Psoas muscle (tissue), 8 donors: ENCODE results near the gene IGSF9B. TPM values are rescaled to one million over a fixed set of nuclear protein-coding genes. Genes with fewer than 3 reads are reported as not detected.

Experiments used
- ATAC-seq, 4 donors: fragments of 200-7000 bp; cut with Tn5 transposase; one replicate each; pipeline ENCODE4 v1.9.1; 2020; ENCODE audit warnings: moderate library complexity in 3 of 4, mild to moderate bottlenecking in 2 of 4
- DNase-seq, 2 donors: peaks; one replicate each; pipeline ENCODE4 v3.0.0-alpha.2; 2020
- H3K27ac ChIP-seq: fragments of 200-600 bp; one replicate; pipeline ENCODE4 v1.8.0; 2022
- H3K27me3 ChIP-seq, 3 donors: fragments of 200-600 bp in 1 of 3; one replicate each; pipeline versions ENCODE4 v1.6.1 to v1.8.0; 2013 to 2022; ENCODE audit warnings: low read length in 2 of 3, mild to moderate bottlenecking in 2 of 3, moderate library complexity in 1 of 3; ENCODE audit not compliant: insufficient read depth in 3 of 3
- H3K36me3 ChIP-seq, 2 donors: fragments of 200-600 bp in 1 of 2; one replicate each; pipeline versions ENCODE4 v1.6.1 to v1.8.0; 2013 to 2022; ENCODE audit warnings: low read depth in 1 of 2, mild to moderate bottlenecking in 1 of 2, moderate library complexity in 1 of 2; ENCODE audit not compliant: insufficient read depth in 1 of 2
- H3K4me1 ChIP-seq: fragments of 200-600 bp; one replicate; pipeline ENCODE4 v1.8.0; 2022
- H3K4me3 ChIP-seq: fragments of 200-600 bp; one replicate; pipeline ENCODE4 v1.8.0; 2022; ENCODE audit warnings: mild to moderate bottlenecking
- H3K9me3 ChIP-seq: fragments of 200-600 bp; one replicate; pipeline ENCODE4 v1.8.0; 2022
- WGBS, 3 donors: extraction: QIAGEN DNeasy Blood & Tissue Kit; methylation state at CpG; one replicate each; pipeline versions ENCODE4 v1.1.6 to v1.1.7; 2013; 5-methylcytosine and 5-hydroxymethylcytosine counted together
- intact Hi-C, 2 donors: fragments of 100-400 bp; cut with DNase I; formaldehyde crosslinking; loops; one replicate each; pipeline versions ENCODE4 v1.11.0 to v1.14.2; 2022
- polyA plus RNA-seq, 3 donors: library from polyadenylated mRNA; stranded (reverse); fragments of 200-250 nt; gene quantifications; one replicate each; pipeline ENCODE4 v1.2.3, GENCODE V29; 2013
- total RNA-seq, 4 donors: library from RNA; stranded (reverse); fragmentation: NEBNext Ultra II Directional in 2 of 4; extraction: Animal tissue kit (Norgen Biotek cat#: 25700) in 2 of 4; gene quantifications; one replicate each; pipeline versions ENCODE4 v1.2.1 to v1.2.4, GENCODE V29; 2021 to 2023
- TF ChIP-seq, protein P1 (sequence below): fragments of 200-600 bp; IDR thresholded peaks from one replicate; pipeline ENCODE4 v1.8.0; 2022; ENCODE audit warnings: antibody characterized with exemption
- donor health status: healthy with polysubstance abuse.
- donor health status: DM: no; HTN: no; CAD: no; lungs with moderate emphysema.
- donor health status: Bipolar disorder and iron deficiency.
- donor health status: healthy.
- donor health status: DM: yes; HTN: yes; CAD: no.
- donor health status: DM: no; HTN: no; CAD: no.
- donor health status: DM: no; HTN: no; CAD: no.
- donor health status: DM: yes; HTN: yes; CAD: no.

Gene IGSF9B
- total and polyA plus RNA-seq, 7 donors: 0.56 to 3.4 (median 0.87) TPM

- TF ChIP-seq, protein P1, sequence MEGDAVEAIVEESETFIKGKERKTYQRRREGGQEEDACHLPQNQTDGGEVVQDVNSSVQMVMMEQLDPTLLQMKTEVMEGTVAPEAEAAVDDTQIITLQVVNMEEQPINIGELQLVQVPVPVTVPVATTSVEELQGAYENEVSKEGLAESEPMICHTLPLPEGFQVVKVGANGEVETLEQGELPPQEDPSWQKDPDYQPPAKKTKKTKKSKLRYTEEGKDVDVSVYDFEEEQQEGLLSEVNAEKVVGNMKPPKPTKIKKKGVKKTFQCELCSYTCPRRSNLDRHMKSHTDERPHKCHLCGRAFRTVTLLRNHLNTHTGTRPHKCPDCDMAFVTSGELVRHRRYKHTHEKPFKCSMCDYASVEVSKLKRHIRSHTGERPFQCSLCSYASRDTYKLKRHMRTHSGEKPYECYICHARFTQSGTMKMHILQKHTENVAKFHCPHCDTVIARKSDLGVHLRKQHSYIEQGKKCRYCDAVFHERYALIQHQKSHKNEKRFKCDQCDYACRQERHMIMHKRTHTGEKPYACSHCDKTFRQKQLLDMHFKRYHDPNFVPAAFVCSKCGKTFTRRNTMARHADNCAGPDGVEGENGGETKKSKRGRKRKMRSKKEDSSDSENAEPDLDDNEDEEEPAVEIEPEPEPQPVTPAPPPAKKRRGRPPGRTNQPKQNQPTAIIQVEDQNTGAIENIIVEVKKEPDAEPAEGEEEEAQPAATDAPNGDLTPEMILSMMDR: no peak
- no peak overlapping the region for H3K27ac ChIP-seq
- WGBS, 3 donors: 89 to 91% (median 90%) methylated on average over 15 of the region's 15 CpGs
- intact Hi-C loops: no loop called here
- no peaks in the 10 kb centered on the region for H3K4me1 ChIP-seq
- H3K9me3 ChIP-seq: no peaks in the 10 kb centered on the region
- H3K27me3 ChIP-seq: no peaks in the 10 kb centered on the region
- ATAC-seq: no peak
- H3K4me3 ChIP-seq: no peak overlapping the region
- H3K36me3 ChIP-seq: peaks cover 0 to 32% of the 10 kb centered on the region in 2 donors
- no peak for DNase-seq
Observed at GRCh38 chr11:133906241-133906640, 50.5 kb downstream of the IGSF9B start.

DNA sequence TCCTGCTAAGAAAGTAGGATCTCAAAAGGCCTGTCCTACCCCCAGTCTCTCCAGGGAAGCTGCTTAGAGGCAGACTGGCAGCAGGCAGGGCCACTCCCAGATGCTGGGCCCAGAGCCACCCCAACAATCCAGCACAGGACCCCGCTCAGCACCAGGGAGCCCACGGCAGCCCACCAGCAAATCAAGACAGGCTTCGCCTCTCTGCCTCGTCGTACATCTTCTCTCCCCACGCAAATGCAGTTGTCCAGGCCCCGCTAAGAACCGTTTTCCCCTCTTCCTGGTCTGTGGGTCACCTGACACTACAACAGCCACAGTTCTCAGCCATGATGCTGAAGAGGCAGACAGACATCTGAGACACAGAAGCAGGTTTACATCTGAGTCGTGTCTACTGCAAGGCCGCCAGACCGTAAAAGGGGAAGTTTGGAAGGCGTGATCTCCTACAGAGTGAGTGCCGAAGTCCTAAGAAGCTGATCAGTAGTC, 51.1 kb downstream of the IGSF9B start:
- Histone ChIP-seq H3K4me1 (no peaks in the 10 kb centered on the region), H3K4me3 (no peak overlapping the region), H3K36me3 (peaks cover 0 to 27% of the 10 kb centered on the region in 2 donors), H3K27ac (no peak overlapping the region), H3K27me3 (no peaks in the 10 kb centered on the region), H3K9me3 (no peaks in the 10 kb centered on the region)
- DNase-seq: no peak
- WGBS, 3 donors: 86 to 91% (median 89%) methylated on average over 12 to 13 of the region's 13 CpGs
- no peak for ATAC-seq
- intact Hi-C loops: no loop called here
- TF ChIP-seq, protein P1: no peak

- WGBS, 3 donors: 70 to 73% (median 73%) methylated on average over 6 of the region's 6 CpGs
- intact Hi-C loops: no loop called here
- ATAC-seq: no peak
- no peak overlapping the region for H3K27ac ChIP-seq
- no peaks in the 10 kb centered on the region for H3K9me3 ChIP-seq
- TF ChIP-seq, protein P1: no peak
- H3K4me1 ChIP-seq: no peaks in the 10 kb centered on the region
- DNase-seq: no peak
- H3K4me3 ChIP-seq: no peak overlapping the region
- no peaks in the 10 kb centered on the region for H3K27me3 ChIP-seq
- H3K36me3 ChIP-seq: peaks cover 0 to 20% of the 10 kb centered on the region in 2 donors
Observed at GRCh38 chr11:133904818-133905515, 51.8 kb downstream of the IGSF9B start.

GRCh38 chr11:133903875-133904817, 52.6 kb downstream of the IGSF9B start:
- Histone ChIP-seq H3K27me3 (no peaks in the 10 kb centered on the region), H3K4me3 (no peak overlapping the region), H3K9me3 (no peaks in the 10 kb centered on the region), H3K27ac (no peak overlapping the region), H3K4me1 (no peaks in the 10 kb centered on the region), H3K36me3 (peaks cover 0 to 16% of the 10 kb centered on the region in 2 donors)
- WGBS, 3 donors: 87 to 91% (median 91%) methylated on average over 8 of the region's 8 CpGs
- DNase-seq (no peak), ATAC-seq (no peak)
- intact Hi-C loops: no loop called here
- TF ChIP-seq, protein P1: no peak
